Ishikawa (cell line): Measurements from ENCODE around the gene UBAC2.

Experiments used
- CEBPB ChIP-seq: IDR thresholded peaks from 2 replicates; pipeline ENCODE4 v1.6.1; 2012
- CREB1 ChIP-seq: IDR thresholded peaks from 2 replicates; pipeline ENCODE4 v1.6.1; 2012; ENCODE audit warnings: low read depth
- EGR1 ChIP-seq: IDR thresholded peaks from 2 replicates; pipeline ENCODE4 v1.6.1; 2012
- EP300 ChIP-seq: IDR thresholded peaks from 2 replicates; pipeline ENCODE4 v1.6.1; 2012; ENCODE audit warnings: borderline replicate concordance
- FOXM1 ChIP-seq: IDR thresholded peaks from 2 replicates; pipeline ENCODE4 v1.6.1; 2012; ENCODE audit warnings: low read depth, borderline replicate concordance
- NFIC ChIP-seq: IDR thresholded peaks from 2 replicates; pipeline ENCODE4 v1.6.1; 2012
- RAD21 ChIP-seq: IDR thresholded peaks from 2 replicates; pipeline ENCODE4 v1.6.1; 2012; ENCODE audit warnings: low read depth
- TAF1 ChIP-seq: IDR thresholded peaks from 2 replicates; pipeline ENCODE4 v1.6.1; 2012; ENCODE audit warnings: low read depth, mild to moderate bottlenecking
- TCF12 ChIP-seq: IDR thresholded peaks from 2 replicates; pipeline ENCODE4 v1.6.1; 2012; ENCODE audit warnings: low read depth
- TEAD4 ChIP-seq: IDR thresholded peaks from 2 replicates; pipeline ENCODE4 v1.6.1; 2012
- YY1 ChIP-seq: IDR thresholded peaks from 2 replicates; pipeline ENCODE4 v1.6.1; 2012; ENCODE audit warnings: low read depth
- ZBTB7A ChIP-seq: IDR thresholded peaks from 2 replicates; pipeline ENCODE4 v1.6.1; 2012; ENCODE audit warnings: low read depth
- TF ChIP-seq, protein P1 (sequence below): IDR thresholded peaks from 2 replicates; pipeline ENCODE4 v1.6.1; 2012
- TF ChIP-seq, protein P2 (sequence below): IDR thresholded peaks from 2 replicates; pipeline ENCODE4 v1.6.1; 2012; ENCODE audit warnings: low read depth, mild to moderate bottlenecking
- TF ChIP-seq, protein P3 (sequence below): IDR thresholded peaks from 2 replicates; pipeline ENCODE4 v1.6.1; 2012

The UBAC2 gene

DNA sequence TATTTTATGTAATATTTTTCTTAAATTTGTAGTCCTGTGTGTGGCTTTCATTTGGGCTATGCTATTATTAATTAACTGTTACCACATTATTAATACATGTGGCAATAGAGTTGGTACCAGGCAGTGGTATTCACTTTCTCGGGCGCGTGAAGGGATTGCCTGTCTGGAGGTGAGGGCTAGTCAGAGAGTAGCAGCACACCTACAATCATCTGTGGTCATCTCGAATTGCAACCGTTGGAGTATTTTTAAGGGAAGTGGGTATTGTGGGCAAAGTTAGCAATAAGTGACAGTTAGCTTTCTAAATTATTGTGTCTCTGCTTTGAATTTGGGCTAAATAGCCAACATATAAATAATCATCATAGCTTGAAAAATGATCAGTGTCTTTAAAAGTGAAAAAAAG, 77.5 kb downstream of the UBAC2 start:
- TF ChIP-seq EP300 = no peak

DNA sequence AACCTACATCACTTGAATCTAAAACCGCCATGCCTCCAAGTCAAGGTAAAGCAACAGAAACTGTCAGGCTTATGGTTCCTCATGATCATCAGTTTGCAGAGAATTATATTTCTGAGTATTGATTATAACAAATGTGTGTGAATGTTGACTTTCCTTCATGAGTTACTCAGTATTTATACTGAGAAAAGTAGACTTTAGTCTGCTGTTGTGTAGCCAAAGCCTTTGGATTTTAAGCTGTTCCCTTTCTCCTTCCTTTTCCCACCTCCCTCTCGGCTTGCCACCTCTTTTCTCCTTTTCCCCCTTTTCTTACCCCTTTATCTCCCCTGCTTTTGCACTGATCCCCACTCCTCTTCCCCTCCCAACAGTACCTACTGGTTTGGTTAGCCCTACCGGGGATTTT, 78.2 kb downstream of the UBAC2 start:
- TF ChIP-seq FOXM1 (no peak), TEAD4 (no peak), ZBTB7A (no peak)

DNA sequence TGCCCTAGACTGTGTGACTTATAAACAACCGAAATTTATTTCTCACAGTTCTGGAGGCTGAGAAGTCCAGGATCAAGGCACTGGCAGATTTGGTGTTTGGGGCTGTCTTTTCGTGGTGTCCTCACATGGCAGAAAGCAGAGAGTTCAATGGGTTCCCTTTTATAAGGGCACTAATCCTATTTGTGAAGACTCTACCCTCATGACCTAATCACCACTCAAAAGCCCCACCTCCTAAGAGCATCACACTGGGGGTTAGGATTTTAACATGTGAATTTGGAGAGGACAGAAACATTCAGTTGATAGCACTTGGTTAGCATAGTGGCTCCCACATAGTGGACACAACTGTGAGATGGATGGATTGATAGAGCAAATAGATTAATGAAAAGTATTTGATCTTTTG, 79.0 kb downstream of the UBAC2 start:
- TF ChIP-seq TEAD4 = no peak
- TF ChIP-seq, protein P1, sequence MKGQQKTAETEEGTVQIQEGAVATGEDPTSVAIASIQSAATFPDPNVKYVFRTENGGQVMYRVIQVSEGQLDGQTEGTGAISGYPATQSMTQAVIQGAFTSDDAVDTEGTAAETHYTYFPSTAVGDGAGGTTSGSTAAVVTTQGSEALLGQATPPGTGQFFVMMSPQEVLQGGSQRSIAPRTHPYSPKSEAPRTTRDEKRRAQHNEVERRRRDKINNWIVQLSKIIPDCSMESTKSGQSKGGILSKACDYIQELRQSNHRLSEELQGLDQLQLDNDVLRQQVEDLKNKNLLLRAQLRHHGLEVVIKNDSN = no peak
- TF ChIP-seq CREB1 = no peak
- TF ChIP-seq RAD21 = no peak
- TF ChIP-seq YY1 = no peak
- TF ChIP-seq, protein P2, sequence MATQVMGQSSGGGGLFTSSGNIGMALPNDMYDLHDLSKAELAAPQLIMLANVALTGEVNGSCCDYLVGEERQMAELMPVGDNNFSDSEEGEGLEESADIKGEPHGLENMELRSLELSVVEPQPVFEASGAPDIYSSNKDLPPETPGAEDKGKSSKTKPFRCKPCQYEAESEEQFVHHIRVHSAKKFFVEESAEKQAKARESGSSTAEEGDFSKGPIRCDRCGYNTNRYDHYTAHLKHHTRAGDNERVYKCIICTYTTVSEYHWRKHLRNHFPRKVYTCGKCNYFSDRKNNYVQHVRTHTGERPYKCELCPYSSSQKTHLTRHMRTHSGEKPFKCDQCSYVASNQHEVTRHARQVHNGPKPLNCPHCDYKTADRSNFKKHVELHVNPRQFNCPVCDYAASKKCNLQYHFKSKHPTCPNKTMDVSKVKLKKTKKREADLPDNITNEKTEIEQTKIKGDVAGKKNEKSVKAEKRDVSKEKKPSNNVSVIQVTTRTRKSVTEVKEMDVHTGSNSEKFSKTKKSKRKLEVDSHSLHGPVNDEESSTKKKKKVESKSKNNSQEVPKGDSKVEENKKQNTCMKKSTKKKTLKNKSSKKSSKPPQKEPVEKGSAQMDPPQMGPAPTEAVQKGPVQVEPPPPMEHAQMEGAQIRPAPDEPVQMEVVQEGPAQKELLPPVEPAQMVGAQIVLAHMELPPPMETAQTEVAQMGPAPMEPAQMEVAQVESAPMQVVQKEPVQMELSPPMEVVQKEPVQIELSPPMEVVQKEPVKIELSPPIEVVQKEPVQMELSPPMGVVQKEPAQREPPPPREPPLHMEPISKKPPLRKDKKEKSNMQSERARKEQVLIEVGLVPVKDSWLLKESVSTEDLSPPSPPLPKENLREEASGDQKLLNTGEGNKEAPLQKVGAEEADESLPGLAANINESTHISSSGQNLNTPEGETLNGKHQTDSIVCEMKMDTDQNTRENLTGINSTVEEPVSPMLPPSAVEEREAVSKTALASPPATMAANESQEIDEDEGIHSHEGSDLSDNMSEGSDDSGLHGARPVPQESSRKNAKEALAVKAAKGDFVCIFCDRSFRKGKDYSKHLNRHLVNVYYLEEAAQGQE = no peak
- TF ChIP-seq EGR1 = no peak
- TF ChIP-seq NFIC = no peak
- no peak for TF ChIP-seq CEBPB
- TF ChIP-seq TCF12 = no peak
- TF ChIP-seq EP300 = no peak
- TF ChIP-seq, protein P3, sequence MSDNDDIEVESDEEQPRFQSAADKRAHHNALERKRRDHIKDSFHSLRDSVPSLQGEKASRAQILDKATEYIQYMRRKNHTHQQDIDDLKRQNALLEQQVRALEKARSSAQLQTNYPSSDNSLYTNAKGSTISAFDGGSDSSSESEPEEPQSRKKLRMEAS = no peak
- no peak for TF ChIP-seq ZBTB7A
- no peak for TF ChIP-seq TAF1
- no peak for TF ChIP-seq FOXM1

DNA sequence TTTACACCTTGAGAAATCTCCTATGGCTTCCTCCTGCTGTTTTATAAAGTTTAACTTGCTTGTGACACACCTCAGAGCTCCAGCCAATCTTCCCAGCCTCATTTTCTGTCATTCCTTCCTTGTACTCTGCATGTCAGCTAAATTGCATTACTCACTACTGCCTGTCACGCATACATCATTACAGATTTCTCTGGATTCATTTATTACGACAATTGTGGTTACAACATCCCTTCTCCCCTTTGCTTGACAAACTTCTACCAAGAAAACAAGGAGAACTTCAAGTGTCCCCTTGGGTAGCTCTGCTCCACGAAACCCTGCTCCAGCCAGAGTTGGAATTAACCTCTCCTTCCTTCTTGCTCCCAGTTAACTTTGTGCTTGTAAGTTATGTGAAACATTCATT, 79.5 kb downstream of the UBAC2 start:
- TF ChIP-seq EGR1 (no peak), ZBTB7A (no peak), RAD21 (no peak), TEAD4 (no peak), EP300 (no peak), CREB1 (no peak), CEBPB (no peak), TAF1 (no peak), TCF12 (no peak)
- TF ChIP-seq, protein P3 = no peak
- TF ChIP-seq, protein P2 = no peak
- TF ChIP-seq, protein P1 = no peak

DNA sequence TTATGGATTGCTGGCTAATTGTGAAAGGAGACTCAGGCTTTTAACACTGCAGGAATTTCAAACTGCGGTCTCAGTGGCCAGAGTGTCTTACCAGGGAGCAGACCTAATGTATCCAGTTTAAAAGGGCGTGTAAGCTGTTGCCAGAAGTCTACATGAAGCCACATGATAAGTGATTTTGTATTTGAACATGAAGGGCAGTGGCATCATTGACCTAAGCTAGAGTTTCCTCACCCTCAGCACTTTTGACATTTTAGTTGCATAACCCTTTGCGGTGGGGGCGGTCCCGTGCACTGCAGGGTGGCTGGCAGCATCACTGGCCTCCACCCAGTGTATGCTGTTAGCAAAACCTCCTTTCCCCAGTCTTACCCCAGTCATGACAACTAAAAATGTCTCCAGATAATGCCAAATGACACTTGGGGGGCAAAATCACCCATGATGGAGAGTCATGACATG, 81.2 kb downstream of the UBAC2 start:
- no peak for TF ChIP-seq FOXM1
- TF ChIP-seq ZBTB7A = no peak
- TF ChIP-seq EP300 = no peak
- no peak for TF ChIP-seq NFIC
- no peak for TF ChIP-seq YY1
- TF ChIP-seq RAD21 = no peak
- TF ChIP-seq TEAD4 = no peak
- TF ChIP-seq, protein P2 = no peak
- TF ChIP-seq TAF1 = no peak
- no peak for TF ChIP-seq TCF12
- TF ChIP-seq, protein P3 = no peak
